IMR-90 (cell line): ENCODE measurements around the gene PPAN. TPM values are rescaled to one million over a fixed set of nuclear protein-coding genes. Genes with fewer than 3 reads are reported as not detected.

Experiments used
- ATAC-seq: fragments of 200-7000 bp; cut with Tn5 transposase; 2 replicates; pipeline ENCODE4 v1.9.1; 2020; ENCODE audit warnings: low read depth, mild to moderate bottlenecking, moderate library complexity
- BruUV-seq: library from RNA; stranded (reverse); fragments of 400-500 nt; replicated peaks from 2 replicates; lab custom pipeline; 2021; lab: Mats Ljungman, UMichigan
- CTCF ChIA-PET: fragments of 300-600 bp; formaldehyde crosslinking; extraction: SDS; loops from one replicate; lab custom pipeline; 2021; ENCODE audit warnings: antibody characterized with exemption; lab: Yijun Ruan, JAX
- POLR2A ChIA-PET: fragments of 300-600 bp; sonication (Branson Sonifier 250); formaldehyde crosslinking; loops from one replicate; lab custom pipeline; 2022; ENCODE audit warnings: antibody characterized with exemption; ENCODE audit not compliant: unreplicated experiment; lab: Charles Lee
- DNase-seq: peaks from one replicate; pipeline ENCODE4 v3.0.0; 2013
- H2AFZ ChIP-seq: replicated peaks from 2 replicates; pipeline ENCODE3; 2013; ENCODE audit warnings: low read length, mild to moderate bottlenecking; ENCODE audit not compliant: poor library complexity
- H2AK5ac ChIP-seq: 2 replicates; pipeline ENCODE4 v1.6.1; 2013; ENCODE audit warnings: low read depth, low read length, inconsistent platforms
- H2AK9ac ChIP-seq: replicated peaks from 2 replicates; pipeline ENCODE3; 2013; ENCODE audit warnings: mild to moderate bottlenecking, low read depth, low read length, moderate library complexity; ENCODE audit not compliant: poor library complexity
- H2BK120ac ChIP-seq: 2 replicates; pipeline ENCODE4 v1.6.1; 2013; ENCODE audit warnings: low read depth, low read length, inconsistent platforms
- H2BK15ac ChIP-seq: 3 replicates; pipeline ENCODE4 v1.6.1; 2013; ENCODE audit warnings: low read depth, low read length, inconsistent platforms
- H2BK20ac ChIP-seq: 2 replicates; pipeline ENCODE4 v1.6.1; 2013; ENCODE audit warnings: low read depth, mild to moderate bottlenecking, inconsistent platforms, low read length, moderate library complexity
- H2BK5ac ChIP-seq: 2 replicates; pipeline ENCODE4 v1.6.1; 2013; ENCODE audit warnings: mild to moderate bottlenecking, low read depth, low read length, inconsistent platforms; ENCODE audit not compliant: poor library complexity, severe bottlenecking
- H3K14ac ChIP-seq: replicated peaks from 2 replicates; pipeline ENCODE4 v1.6.1; 2013; ENCODE audit warnings: low read depth, low read length, inconsistent platforms
- H3K18ac ChIP-seq: 2 replicates; pipeline ENCODE4 v1.6.1; 2013; ENCODE audit warnings: low read depth, low read length, control low read depth
- H3K23ac ChIP-seq: 2 replicates; pipeline ENCODE4 v1.6.1; 2013; ENCODE audit warnings: low read depth, low read length, inconsistent platforms
- H3K27ac ChIP-seq: 2 replicates; pipeline ENCODE4 v1.5.1; 2013; ENCODE audit warnings: mild to moderate bottlenecking, control low read depth, low read length; ENCODE audit not compliant: insufficient read depth
- H3K27me3 ChIP-seq: 2 replicates; pipeline ENCODE4 v1.6.1; 2013; ENCODE audit warnings: low read length; ENCODE audit not compliant: control insufficient read depth, insufficient read depth
- H3K36me3 ChIP-seq: 2 replicates; pipeline ENCODE4 v1.6.1; 2013; ENCODE audit warnings: low read length, mixed read lengths; ENCODE audit not compliant: control insufficient read depth, insufficient read depth
- H3K4ac ChIP-seq: 2 replicates; pipeline ENCODE4 v1.6.1; 2013; ENCODE audit warnings: low read depth, low read length, inconsistent platforms
- H3K4me1 ChIP-seq: 2 replicates; pipeline ENCODE4 v1.6.1; 2013; ENCODE audit warnings: low read length, mixed read lengths; ENCODE audit not compliant: control insufficient read depth, insufficient read depth
- H3K4me2 ChIP-seq: 2 replicates; pipeline ENCODE4 v1.6.1; 2013; ENCODE audit warnings: low read depth, mild to moderate bottlenecking, control low read depth, low read length, moderate library complexity
- H3K4me3 ChIP-seq: 2 replicates; pipeline ENCODE4 v1.5.1; 2013; ENCODE audit warnings: low read depth, mild to moderate bottlenecking, control low read depth, low read length, moderate library complexity; ENCODE audit not compliant: insufficient read depth
- H3K56ac ChIP-seq: 2 replicates; pipeline ENCODE4 v1.6.1; 2013; ENCODE audit warnings: low read length, inconsistent platforms; ENCODE audit not compliant: insufficient read depth; ENCODE audit errors: extremely low read depth
- H3K79me1 ChIP-seq, 2 experiments: 2 replicates each; pipeline ENCODE4 v1.6.1; 2013; ENCODE audit warnings: low read length in 2 of 2, inconsistent platforms in 1 of 2, low read depth in 1 of 2
- H3K9ac ChIP-seq: 2 replicates; pipeline ENCODE4 v1.6.1; 2013; ENCODE audit warnings: low read depth, low read length, control low read depth
- H3K9me1 ChIP-seq: 2 replicates; pipeline ENCODE4 v1.6.1; 2013; ENCODE audit warnings: low read length, inconsistent platforms; ENCODE audit not compliant: insufficient read depth
- H3K9me3 ChIP-seq: 2 replicates; pipeline ENCODE4 v1.6.1; 2013; ENCODE audit warnings: low read length; ENCODE audit not compliant: control insufficient read depth, insufficient read depth
- H4K20me1 ChIP-seq: 2 replicates; pipeline ENCODE4 v1.6.1; 2013; ENCODE audit warnings: low read length, inconsistent platforms; ENCODE audit not compliant: insufficient read depth
- H4K5ac ChIP-seq: 2 replicates; pipeline ENCODE4 v1.6.1; 2013; ENCODE audit warnings: mild to moderate bottlenecking, low read depth, low read length, control low read depth
- H4K8ac ChIP-seq, 2 experiments: 2 replicates each; pipeline ENCODE4 v1.6.1; 2013; ENCODE audit warnings: low read depth in 2 of 2, low read length in 2 of 2, control low read depth in 1 of 2, inconsistent platforms in 1 of 2
- H4K91ac ChIP-seq: 2 replicates; pipeline ENCODE4 v1.6.1; 2013; ENCODE audit warnings: low read depth, low read length, inconsistent platforms; ENCODE audit not compliant: insufficient read depth
- CEBPB ChIP-seq: IDR thresholded peaks from 2 replicates; pipeline ENCODE4 v1.6.1; 2012; ENCODE audit warnings: low read depth, low read length, improper control_type of control experiment
- CHD1 ChIP-seq: IDR thresholded peaks from 2 replicates; pipeline ENCODE4 v1.6.1; 2012; ENCODE audit warnings: low read depth, low read length, improper control_type of control experiment
- MAFK ChIP-seq: IDR thresholded peaks from 2 replicates; pipeline ENCODE4 v1.6.1; 2012; ENCODE audit warnings: low read depth, low read length, improper control_type of control experiment
- MAZ ChIP-seq: IDR thresholded peaks from 2 replicates; pipeline ENCODE4 v1.6.1; 2012; ENCODE audit warnings: low read depth, mild to moderate bottlenecking, low read length, improper control_type of control experiment, moderate library complexity, borderline replicate concordance
- MXI1 ChIP-seq: IDR thresholded peaks from 2 replicates; pipeline ENCODE4 v1.6.1; 2012; ENCODE audit warnings: low read depth, mild to moderate bottlenecking, low read length, moderate library complexity, borderline replicate concordance
- POLR2A ChIP-seq: IDR thresholded peaks from 2 replicates; pipeline ENCODE4 v1.6.1; 2012; ENCODE audit warnings: mild to moderate bottlenecking, low read depth, low read length
- RFX5 ChIP-seq: IDR thresholded peaks from 2 replicates; pipeline ENCODE4 v1.8.0; 2012; ENCODE audit warnings: low read depth, mild to moderate bottlenecking, low read length, moderate library complexity
- SMC3 ChIP-seq: fragments of 150-350 bp; IDR thresholded peaks from 2 replicates; pipeline ENCODE4 v1.6.1; 2016; ENCODE audit warnings: low read depth, mild to moderate bottlenecking, antibody characterized with exemption, low read length, moderate library complexity
- whole genome bisulfite sequencing, 2 experiments: methylation state at CpG; one replicate each; pipeline versions ENCODE4 v1.1.5 to v1.1.7; 2013; ENCODE audit warnings: missing lambda C conversion rate in 2 of 2; ENCODE audit not compliant: insufficient read length in 1 of 2; ENCODE audit errors: extremely low coverage in 2 of 2; 5-methylcytosine and 5-hydroxymethylcytosine counted together
- dilution Hi-C: fragments of 300-500 bp; cut with HindIII; formaldehyde crosslinking; loops from one replicate; pipeline ENCODE4 v1.14.3; 2018; ENCODE audit warnings: low sequenced_read_pairs; ENCODE audit not compliant: unreplicated experiment
- in situ Hi-C: fragments of 300-500 bp; cut with MboI; formaldehyde crosslinking; loops from 3 replicates; pipeline ENCODE4 v1.14.3; 2019; ENCODE audit warnings: low sequenced_read_pairs, inconsistent platforms, mixed read lengths
- intact Hi-C: fragments of 100-400 bp; cut with micrococcal nuclease; formaldehyde crosslinking; loops from 2 replicates; pipeline ENCODE4 v1.10.0; 2022
- polyA plus RNA-seq, 3 experiments: library from polyadenylated mRNA; depleted of rRNA; stranded (reverse); fragments of >200 nt; gene quantifications; 2 replicates each; pipeline ENCODE4 v1.2.3, GENCODE V29; 2012; ENCODE audit warnings: low replicate concordance in 1 of 3
- total RNA-seq: library from RNA; depleted of rRNA; stranded (reverse); fragments of >200 nt; gene quantifications from 2 replicates; pipeline ENCODE4 v1.2.3, GENCODE V29; 2012
- TF ChIP-seq, protein P1 (sequence below): fragments of 150-350 bp; IDR thresholded peaks from 2 replicates; pipeline ENCODE4 v1.6.1; 2017; ENCODE audit warnings: mild to moderate bottlenecking, antibody characterized with exemption, low read length, low read depth
- TF ChIP-seq, protein P2 (sequence below): fragments of 150-350 bp; IDR thresholded peaks from 2 replicates; pipeline ENCODE4 v1.6.1; 2016; ENCODE audit warnings: low read depth, mild to moderate bottlenecking, low read length, moderate library complexity, borderline replicate concordance
- TF ChIP-seq, protein P3 (sequence below): conservative IDR thresholded peaks from 2 replicates; pipeline ENCODE4 v1.5.1; 2012; ENCODE audit warnings: mild to moderate bottlenecking, low read depth, low read length, improper control_type of control experiment

The PPAN gene
- total and polyA plus RNA-seq, 2 of the 4 experiments (the other 2 are of a cell fraction), result 24.0 to 41.6 TPM

DNA sequence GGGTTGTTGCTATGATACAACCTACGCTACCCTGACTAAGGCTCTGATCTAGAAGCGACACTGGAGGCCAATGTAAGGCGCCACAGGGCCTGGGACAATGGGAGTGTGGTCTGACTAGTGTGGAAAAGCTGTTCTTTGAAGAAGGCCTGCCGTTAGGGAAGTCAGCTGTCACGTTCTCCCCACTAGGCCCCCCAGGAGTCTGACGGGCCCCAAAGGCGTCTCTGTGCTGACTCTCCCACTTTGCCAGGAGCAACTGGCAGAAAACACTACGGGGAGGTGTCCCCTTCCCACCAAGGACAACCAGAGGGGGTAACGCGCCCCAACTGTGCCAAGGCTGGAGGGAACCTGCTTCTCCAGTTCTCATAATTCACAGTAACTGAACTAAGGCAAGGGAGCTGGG lies 38.9 kb downstream of the PPAN start:
- POLR2A ChIA-PET, result no interaction called here
- H3K23ac ChIP-seq, result no peak overlapping the region
- H4K5ac ChIP-seq, result no peak overlapping the region
- H3K4me2 ChIP-seq, result no peak overlapping the region
- H3K27ac ChIP-seq, result no peak overlapping the region
- no peak overlapping the region for H2BK15ac ChIP-seq
- no peak overlapping the region for H3K18ac ChIP-seq
- intact Hi-C loops, result no loop called here
- CTCF ChIA-PET, result no interaction called here
- H3K9ac ChIP-seq, result no peak overlapping the region
- H4K20me1 ChIP-seq, result peaks cover 4% of the 10 kb centered on the region; the same call in 1 of the 2 replicates
- no peaks in the 10 kb centered on the region for H3K9me1 ChIP-seq
- no TSS peak for BruUV-seq
- peaks cover 72% of the 10 kb centered on the region for H3K36me3 ChIP-seq
- dilution Hi-C loops, result no loop called here
- H3K4ac ChIP-seq, result no peak overlapping the region
- H3K14ac ChIP-seq, result no peak overlapping the region
- H2AK9ac ChIP-seq, result no peak overlapping the region
- no peaks in the 10 kb centered on the region for H3K27me3 ChIP-seq
- no peak overlapping the region for H2AFZ ChIP-seq
- ATAC-seq (no peak), DNase-seq (no peak)
- H2AK5ac ChIP-seq, result no peak overlapping the region
- in situ Hi-C loops, result no loop called here
- no peak overlapping the region for H2BK5ac ChIP-seq
- no CpG with 5 or more reads among the region's 10 CpGs for WGBS, 2 experiments
- H4K8ac ChIP-seq, result no peak overlapping the region
- H3K9me3 ChIP-seq, result no peaks in the 10 kb centered on the region
- H4K91ac ChIP-seq, result no peak overlapping the region
- no peak overlapping the region for H2BK20ac ChIP-seq
- no peaks in the 10 kb centered on the region for H3K4me1 ChIP-seq
- H3K56ac ChIP-seq, result no peak overlapping the region
- peaks cover 17 to 26% of the 10 kb centered on the region in 2 experiments for H3K79me1 ChIP-seq
- H2BK120ac ChIP-seq, result no peak overlapping the region
- TF ChIP-seq MAFK, result no peak
- TF ChIP-seq CHD1, result no peak
- TF ChIP-seq, protein P1, sequence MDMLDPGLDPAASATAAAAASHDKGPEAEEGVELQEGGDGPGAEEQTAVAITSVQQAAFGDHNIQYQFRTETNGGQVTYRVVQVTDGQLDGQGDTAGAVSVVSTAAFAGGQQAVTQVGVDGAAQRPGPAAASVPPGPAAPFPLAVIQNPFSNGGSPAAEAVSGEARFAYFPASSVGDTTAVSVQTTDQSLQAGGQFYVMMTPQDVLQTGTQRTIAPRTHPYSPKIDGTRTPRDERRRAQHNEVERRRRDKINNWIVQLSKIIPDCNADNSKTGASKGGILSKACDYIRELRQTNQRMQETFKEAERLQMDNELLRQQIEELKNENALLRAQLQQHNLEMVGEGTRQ, result no peak
- TF ChIP-seq, protein P2, sequence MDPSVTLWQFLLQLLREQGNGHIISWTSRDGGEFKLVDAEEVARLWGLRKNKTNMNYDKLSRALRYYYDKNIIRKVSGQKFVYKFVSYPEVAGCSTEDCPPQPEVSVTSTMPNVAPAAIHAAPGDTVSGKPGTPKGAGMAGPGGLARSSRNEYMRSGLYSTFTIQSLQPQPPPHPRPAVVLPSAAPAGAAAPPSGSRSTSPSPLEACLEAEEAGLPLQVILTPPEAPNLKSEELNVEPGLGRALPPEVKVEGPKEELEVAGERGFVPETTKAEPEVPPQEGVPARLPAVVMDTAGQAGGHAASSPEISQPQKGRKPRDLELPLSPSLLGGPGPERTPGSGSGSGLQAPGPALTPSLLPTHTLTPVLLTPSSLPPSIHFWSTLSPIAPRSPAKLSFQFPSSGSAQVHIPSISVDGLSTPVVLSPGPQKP, result no peak
- TF ChIP-seq, protein P3, sequence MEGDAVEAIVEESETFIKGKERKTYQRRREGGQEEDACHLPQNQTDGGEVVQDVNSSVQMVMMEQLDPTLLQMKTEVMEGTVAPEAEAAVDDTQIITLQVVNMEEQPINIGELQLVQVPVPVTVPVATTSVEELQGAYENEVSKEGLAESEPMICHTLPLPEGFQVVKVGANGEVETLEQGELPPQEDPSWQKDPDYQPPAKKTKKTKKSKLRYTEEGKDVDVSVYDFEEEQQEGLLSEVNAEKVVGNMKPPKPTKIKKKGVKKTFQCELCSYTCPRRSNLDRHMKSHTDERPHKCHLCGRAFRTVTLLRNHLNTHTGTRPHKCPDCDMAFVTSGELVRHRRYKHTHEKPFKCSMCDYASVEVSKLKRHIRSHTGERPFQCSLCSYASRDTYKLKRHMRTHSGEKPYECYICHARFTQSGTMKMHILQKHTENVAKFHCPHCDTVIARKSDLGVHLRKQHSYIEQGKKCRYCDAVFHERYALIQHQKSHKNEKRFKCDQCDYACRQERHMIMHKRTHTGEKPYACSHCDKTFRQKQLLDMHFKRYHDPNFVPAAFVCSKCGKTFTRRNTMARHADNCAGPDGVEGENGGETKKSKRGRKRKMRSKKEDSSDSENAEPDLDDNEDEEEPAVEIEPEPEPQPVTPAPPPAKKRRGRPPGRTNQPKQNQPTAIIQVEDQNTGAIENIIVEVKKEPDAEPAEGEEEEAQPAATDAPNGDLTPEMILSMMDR, result no peak
- TF ChIP-seq MAZ, result no peak
- TF ChIP-seq POLR2A, result no peak
- no peak for TF ChIP-seq CEBPB
- no peak for TF ChIP-seq MXI1
- TF ChIP-seq SMC3, result no peak
- no peak for TF ChIP-seq RFX5
- no peak overlapping the region for H3K4me3 ChIP-seq
